ENCODE measurements around the gene EIF2S1.

Gene EIF2S1

GRCh38 chr14:67429510-67430205 is 69.5 kb downstream of the EIF2S1 start:
- Histone ChIP-seq H3K9me3 (ENCODE audit: control insufficient read depth in 5 of 5, low read length in 5 of 5) (no peaks in the 10 kb centered on the region), H3K9ac (ENCODE audit: low read length in 5 of 5) (no peak overlapping the region), H3K27ac (ENCODE audit: low read depth, low read length) (no peak overlapping the region), H3K4me3 (ENCODE audit: low read depth in 1 of 5, low read length in 5 of 5) (no peak overlapping the region), H3K4me1 (ENCODE audit: control insufficient read depth in 5 of 5, insufficient read depth in 5 of 5, low read length in 5 of 5) (peaks cover 0 to 15% (median 0%) of the 10 kb centered on the region in 5 donors), H3K27me3 (ENCODE audit: control insufficient read depth in 5 of 5, insufficient read depth in 4 of 5, low read length in 5 of 5) (peaks cover under 1 to 11% (median 3%) of the 10 kb centered on the region in 5 donors), H3K36me3 (ENCODE audit: control insufficient read depth in 5 of 5, insufficient read depth in 5 of 5, low read length in 5 of 5) (no peaks in the 10 kb centered on the region)

- H3K4me3 ChIP-seq (ENCODE audit: low read depth in 1 of 5, low read length in 5 of 5) = no peak overlapping the region
- no peaks in the 10 kb centered on the region for H3K9me3 ChIP-seq (ENCODE audit: control insufficient read depth in 5 of 5, low read length in 5 of 5)
- H3K4me1 ChIP-seq (ENCODE audit: control insufficient read depth in 5 of 5, insufficient read depth in 5 of 5, low read length in 5 of 5) = peaks cover 0 to 25% (median 10%) of the 10 kb centered on the region in 5 donors
- no peak overlapping the region for H3K9ac ChIP-seq (ENCODE audit: low read length in 5 of 5)
- H3K36me3 ChIP-seq (ENCODE audit: control insufficient read depth in 5 of 5, insufficient read depth in 5 of 5, low read length in 5 of 5) = no peaks in the 10 kb centered on the region
- H3K27me3 ChIP-seq (ENCODE audit: control insufficient read depth in 5 of 5, insufficient read depth in 4 of 5, low read length in 5 of 5) = peaks cover 0 to 4% (median 0%) of the 10 kb centered on the region in 5 donors
- H3K27ac ChIP-seq (ENCODE audit: low read depth, low read length) = no peak overlapping the region
Observed at GRCh38 chr14:67432050-67432564, 72.0 kb downstream of the EIF2S1 start.

GRCh38 chr14:67435603-67436002 is 75.5 kb downstream of the EIF2S1 start:
- H3K27ac ChIP-seq (ENCODE audit: low read depth, low read length) = no peak overlapping the region

More at GRCh38 chr14:67435603-67436002, 75.5 kb downstream of the EIF2S1 start:
- Histone ChIP-seq H3K36me3 (ENCODE audit: control insufficient read depth in 5 of 5, insufficient read depth in 5 of 5, low read length in 5 of 5) (no peaks in the 10 kb centered on the region), H3K9ac (ENCODE audit: low read length in 5 of 5) (no peak overlapping the region), H3K27me3 (ENCODE audit: control insufficient read depth in 5 of 5, insufficient read depth in 4 of 5, low read length in 5 of 5) (peaks cover 0 to 4% (median 0%) of the 10 kb centered on the region in 5 donors), H3K4me1 (ENCODE audit: control insufficient read depth in 5 of 5, insufficient read depth in 5 of 5, low read length in 5 of 5) (peaks cover 0 to 19% (median 16%) of the 10 kb centered on the region in 5 donors), H3K9me3 (ENCODE audit: control insufficient read depth in 5 of 5, low read length in 5 of 5) (no peaks in the 10 kb centered on the region), H3K4me3 (ENCODE audit: low read depth in 1 of 5, low read length in 5 of 5) (no peak overlapping the region)

All from subcutaneous abdominal adipose tissue (tissue), 5 donors.